HepG2 (cell line): Measurements from ENCODE around the gene NOC4L. TPM values are rescaled to one million over a fixed set of nuclear protein-coding genes. Genes with fewer than 3 reads are reported as not detected.
A peak's percentile ranks its signal among the peaks of the same experiment; 100 is the strongest.

Experiments
- ESRRA ChIP-seq: sonication (generic); formaldehyde crosslinking; IDR thresholded peaks from 2 replicates; pipeline ENCODE4 v1.5.1; 2020; ENCODE audit warnings: mild to moderate bottlenecking, low read depth, missing genetic modification reagents
- HCFC1 ChIP-seq: fragments of 150-350 bp; IDR thresholded peaks from 2 replicates; pipeline ENCODE4 v1.6.1; 2014; ENCODE audit warnings: low read depth, low read length
- HNF1A ChIP-seq, 2 experiments: sonication (generic) in 1 of 2; formaldehyde crosslinking in 1 of 2; IDR thresholded peaks; 2 replicates each; pipeline versions ENCODE4 v1.4.0 to v1.6.1; 2016 to 2020; ENCODE audit warnings: borderline replicate concordance in 1 of 2, low read depth in 1 of 2, mild to moderate bottlenecking in 1 of 2, missing genetic modification reagents in 1 of 2
- JUNB ChIP-seq: sonication (generic); formaldehyde crosslinking; IDR thresholded peaks from 2 replicates; pipeline ENCODE4 v1.8.0; 2022; ENCODE audit warnings: missing genetic modification reagents, mild to moderate bottlenecking, borderline replicate concordance
- KAT2B ChIP-seq: fragments of 150-350 bp; IDR thresholded peaks from 2 replicates; pipeline ENCODE4 v1.6.1; 2014; ENCODE audit warnings: low read depth, low read length, borderline replicate concordance
- MAFK ChIP-seq, 2 experiments: IDR thresholded peaks in 1 of 2; conservative IDR thresholded peaks in 1 of 2; 2 replicates each; pipeline ENCODE4 v1.6.1; 2011; ENCODE audit warnings: improper control_type of control experiment in 2 of 2, low read length in 2 of 2
- NFE2L1 ChIP-seq: sonication (generic); formaldehyde crosslinking; IDR thresholded peaks from 2 replicates; pipeline ENCODE4 v1.4.0; 2020; ENCODE audit warnings: missing genetic modification reagents, mild to moderate bottlenecking, borderline replicate concordance
- RARG ChIP-seq: sonication (generic); formaldehyde crosslinking; IDR thresholded peaks from 2 replicates; pipeline ENCODE4 v1.4.0; 2020; ENCODE audit warnings: low read depth, mild to moderate bottlenecking, missing genetic modification reagents
- RBM39 ChIP-seq: fragments of 200-400 bp; formaldehyde crosslinking; IDR thresholded peaks from one replicate; pipeline ENCODE4 v1.6.1; 2018; ENCODE audit warnings: antibody characterized with exemption, mild to moderate bottlenecking, low read depth, low read length; ENCODE audit not compliant: poor library complexity, severe bottlenecking
- RCOR2 ChIP-seq: IDR thresholded peaks from 2 replicates; pipeline ENCODE4 v1.6.1; 2016; ENCODE audit warnings: missing biosample characterization, missing genetic modification reagents
- RFX5 ChIP-seq: IDR thresholded peaks from 2 replicates; pipeline ENCODE4 v1.6.1; 2011; ENCODE audit warnings: low read depth, low read length, improper control_type of control experiment
- SMAD3 ChIP-seq: sonication (generic); formaldehyde crosslinking; IDR thresholded peaks from 2 replicates; pipeline ENCODE4 v1.4.0; 2020; ENCODE audit warnings: missing genetic modification reagents
- SMC3 ChIP-seq: IDR thresholded peaks from 2 replicates; pipeline ENCODE4 v1.6.1; 2011; ENCODE audit warnings: low read length, improper control_type of control experiment
- THAP11 ChIP-seq: IDR thresholded peaks from 2 replicates; pipeline ENCODE4 v1.6.1; 2016; ENCODE audit warnings: missing biosample characterization, missing genetic modification reagents
- TRIM22 ChIP-seq: fragments of 450-650 bp; IDR thresholded peaks from 2 replicates; pipeline ENCODE4 v1.6.1; 2017
- ZMAT5 ChIP-seq: sonication (generic); formaldehyde crosslinking; IDR thresholded peaks from 2 replicates; pipeline ENCODE4 v1.5.0; 2020; ENCODE audit warnings: mild to moderate bottlenecking, low read depth, missing genetic modification reagents, borderline replicate concordance
- ZNF180 ChIP-seq: sonication (generic); formaldehyde crosslinking; IDR thresholded peaks from 2 replicates; pipeline ENCODE4 v1.4.0; 2020; ENCODE audit warnings: low read depth, missing genetic modification reagents, borderline replicate concordance
- ZNF484 ChIP-seq: sonication (generic); formaldehyde crosslinking; IDR thresholded peaks from 2 replicates; pipeline ENCODE4 v1.5.1; 2020; ENCODE audit warnings: mild to moderate bottlenecking, low read depth, missing genetic modification reagents, borderline replicate concordance
- ZNF746 ChIP-seq: sonication (generic); formaldehyde crosslinking; IDR thresholded peaks from 2 replicates; pipeline ENCODE4 v1.8.0; 2022; ENCODE audit warnings: mild to moderate bottlenecking, missing genetic modification reagents
- ZNF772 ChIP-seq: sonication (generic); formaldehyde crosslinking; IDR thresholded peaks from 2 replicates; pipeline ENCODE4 v1.5.0; 2020; ENCODE audit warnings: mild to moderate bottlenecking, missing genetic modification reagents
- ZNF788 ChIP-seq: sonication (generic); formaldehyde crosslinking; IDR thresholded peaks from 2 replicates; pipeline ENCODE4 v1.5.0; 2020; ENCODE audit warnings: mild to moderate bottlenecking, missing genetic modification reagents, borderline replicate concordance
- ZSCAN9 ChIP-seq: IDR thresholded peaks from 2 replicates; pipeline ENCODE4 v1.6.1; 2016; ENCODE audit warnings: borderline replicate concordance
- polyA plus RNA-seq, 8 experiments: library from polyadenylated mRNA; depleted of rRNA in 3 of 8; stranded (reverse) in 7 of 8; unstranded in 1 of 8; fragments of >200 nt; fragmentation: Illumina TruSeq in 4 of 8; extraction: Trizol in 4 of 8; gene quantifications; 2 replicates each; pipeline versions ENCODE4 v1.2.1 to v1.2.3, GENCODE V29; 2011 to 2016; ENCODE audit warnings: low read depth in 4 of 8, missing spikeins in 1 of 8, mixed read lengths in 1 of 8; ENCODE audit not compliant: insufficient read depth in 1 of 8
- total RNA-seq, 5 experiments: library from RNA; depleted of rRNA; stranded (reverse); fragments of >200 nt; fragmentation: Illumina TruSeq; extraction: Trizol; gene quantifications; 2 replicates each; pipeline ENCODE4 v1.2.3, GENCODE V29; 2016; ENCODE audit warnings: low read depth in 1 of 5
- TF ChIP-seq, protein P1 (sequence below): sonication (generic); formaldehyde crosslinking; IDR thresholded peaks from 2 replicates; pipeline ENCODE4 v1.8.1; 2022; ENCODE audit warnings: mild to moderate bottlenecking, missing genetic modification reagents

The NOC4L gene
- total and polyA plus RNA-seq, 2 of the 13 experiments (the other 11 are each of a cell fraction or from before 2014, with no cell fraction given): 4.3 to 14.6 TPM

- TF ChIP-seq HCFC1 (peak; percentile 83), NFE2L1 (CRISPR knock-in tag) (no peak), ZNF746 (no peak), ZNF484 (CRISPR knock-in tag) (no peak), RCOR2 (no peak), ZNF180 (CRISPR knock-in tag) (peak; percentile 31; the same call in 1 of the 2 replicates), ZNF788 (CRISPR knock-in tag) (peak; percentile 88; the same call in 1 of the 2 replicates), ZNF772 (CRISPR knock-in tag) (peak; percentile 77), TRIM22 (no peak), HNF1A (IDR thresholded peaks at IDR 0.05; ENCODE audit: low read depth) (no peak), HNF1A (CRISPR knock-in tag; IDR thresholded peaks at IDR 0.05; ENCODE audit: borderline replicate concordance) (peak; percentile 75; the same call in 1 of the 2 replicates), MAFK (conservative IDR thresholded peaks at IDR 0.05 in 1 of 2, IDR thresholded peaks at IDR 0.05 in 1 of 2; ENCODE audit: low read length in 2 of 2) (no peak), ZMAT5 (no peak), RFX5 (peak; percentile 81), THAP11 (CRISPR knock-in tag) (peak; percentile 96), RBM39 (peak; percentile 55), ESRRA (CRISPR knock-in tag) (peak; percentile 64; the same call in 1 of the 2 replicates), JUNB (CRISPR knock-in tag) (no peak), SMC3 (no peak), RARG (CRISPR knock-in tag) (no peak), SMAD3 (CRISPR knock-in tag) (peak; percentile 66; the same call in 1 of the 2 replicates), ZSCAN9 (peak; percentile 68; the same call in 1 of the 2 replicates), KAT2B (no peak)
- TF ChIP-seq, protein P1, sequence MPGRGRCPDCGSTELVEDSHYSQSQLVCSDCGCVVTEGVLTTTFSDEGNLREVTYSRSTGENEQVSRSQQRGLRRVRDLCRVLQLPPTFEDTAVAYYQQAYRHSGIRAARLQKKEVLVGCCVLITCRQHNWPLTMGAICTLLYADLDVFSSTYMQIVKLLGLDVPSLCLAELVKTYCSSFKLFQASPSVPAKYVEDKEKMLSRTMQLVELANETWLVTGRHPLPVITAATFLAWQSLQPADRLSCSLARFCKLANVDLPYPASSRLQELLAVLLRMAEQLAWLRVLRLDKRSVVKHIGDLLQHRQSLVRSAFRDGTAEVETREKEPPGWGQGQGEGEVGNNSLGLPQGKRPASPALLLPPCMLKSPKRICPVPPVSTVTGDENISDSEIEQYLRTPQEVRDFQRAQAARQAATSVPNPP: no peak
Observed at GRCh38 chr12:132144115-132144809, at the start of gene NOC4L, which contains the start of gene DDX51 (continued).
